Panc1 (cell line): ENCODE results near the gene HAND1. TPM values are rescaled to one million over a fixed set of nuclear protein-coding genes. Genes with fewer than 3 reads are reported as not detected.
A peak's percentile ranks its signal among the peaks of the same experiment; 100 is the strongest.

Experiments used
- ATAC-seq: fragments of 200-7000 bp; cut with Tn5 transposase; 2 replicates; pipeline ENCODE4 v1.9.1; 2020; ENCODE audit warnings: mild to moderate bottlenecking, moderate library complexity
- BruUV-seq: library from RNA; stranded (reverse); fragments of 400-500 nt; replicated peaks from 2 replicates; lab custom pipeline; 2021; lab: Mats Ljungman, UMichigan
- CTCF ChIA-PET: fragments of 300-600 bp; sonication (Branson Sonifier 250); formaldehyde crosslinking; loops from one replicate; lab custom pipeline; 2022; ENCODE audit warnings: antibody characterized with exemption; lab: Charles Lee
- POLR2A ChIA-PET: fragments of 300-600 bp; sonication (Branson Sonifier 250); formaldehyde crosslinking; loops from one replicate; lab custom pipeline; 2022; ENCODE audit warnings: antibody characterized with exemption; lab: Charles Lee
- DNase-seq: peaks from one replicate; pipeline ENCODE4 v3.0.0-alpha.2; 2010; ENCODE audit warnings: low read depth, low spot score
- H3K27ac ChIP-seq: 2 replicates; pipeline ENCODE4 v1.5.1; 2011; ENCODE audit warnings: mild to moderate bottlenecking, low read length, inconsistent platforms
- H3K27me3 ChIP-seq: fragments of 200-500 bp; sonication (Bioruptor generic); 2 replicates; pipeline ENCODE4 v1.6.0; 2014; ENCODE audit warnings: low read length, inconsistent platforms; ENCODE audit not compliant: control insufficient read depth, insufficient read depth
- H3K36me3 ChIP-seq: fragments of 200-500 bp; sonication (Bioruptor generic); 2 replicates; pipeline ENCODE4 v1.5.1; 2014; ENCODE audit warnings: inconsistent platforms, mild to moderate bottlenecking, low read length, moderate library complexity; ENCODE audit not compliant: control insufficient read depth, insufficient read depth
- H3K4me1 ChIP-seq: 2 replicates; pipeline ENCODE4 v1.5.1; 2011; ENCODE audit warnings: inconsistent platforms, mild to moderate bottlenecking, low read length, moderate library complexity; ENCODE audit not compliant: control insufficient read depth, insufficient read depth
- H3K4me3 ChIP-seq, 2 experiments: 2 replicates each; pipeline ENCODE4 v1.5.1; 2011 to 2012; ENCODE audit warnings: low read depth in 2 of 2, low read length in 2 of 2, mild to moderate bottlenecking in 2 of 2, inconsistent platforms in 1 of 2, moderate library complexity in 1 of 2
- H3K9me3 ChIP-seq: fragments of 200-500 bp; sonication (Bioruptor generic); 2 replicates; pipeline ENCODE4 v1.5.1; 2014; ENCODE audit warnings: low read depth, mild to moderate bottlenecking, inconsistent platforms, low read length, moderate library complexity; ENCODE audit not compliant: control insufficient read depth, insufficient read depth
- CTCF ChIP-seq: fragments of 450-650 bp; IDR thresholded peaks from 2 replicates; pipeline ENCODE4 v1.5.1; 2017; ENCODE audit warnings: mild to moderate bottlenecking
- POLR2AphosphoS5 ChIP-seq: IDR thresholded peaks from 2 replicates; pipeline ENCODE4 v1.6.1; 2012; ENCODE audit warnings: mild to moderate bottlenecking, low read depth, low read length, moderate library complexity
- REST ChIP-seq, 2 experiments: IDR thresholded peaks; 2 replicates each; pipeline ENCODE4 v1.6.1; 2011 to 2012; ENCODE audit warnings: low read depth in 2 of 2, control low read depth in 1 of 2, low read length in 1 of 2, mild to moderate bottlenecking in 1 of 2, moderate library complexity in 1 of 2; ENCODE audit not compliant: insufficient read depth in 1 of 2
- SIN3A ChIP-seq: IDR thresholded peaks from 2 replicates; pipeline ENCODE4 v1.6.1; 2012; ENCODE audit warnings: low read depth, mild to moderate bottlenecking, low read length, moderate library complexity, borderline replicate concordance; ENCODE audit not compliant: insufficient read depth
- TCF7L2 ChIP-seq: IDR thresholded peaks from 2 replicates; pipeline ENCODE4 v1.6.1; 2011; ENCODE audit warnings: mild to moderate bottlenecking, low read depth, low read length, inconsistent platforms
- in situ Hi-C: cut with HindIII; loops from 2 replicates; pipeline ENCODE4 v1.10.0; 2016; ENCODE audit warnings: low sequenced_read_pairs, low pct_unique_long_range_greater_than_20kb
- intact Hi-C: fragments of 100-400 bp; cut with micrococcal nuclease; formaldehyde crosslinking; loops from one replicate; pipeline ENCODE4 v1.10.0; 2022; ENCODE audit not compliant: unreplicated experiment
- total RNA-seq: library from RNA; stranded (reverse); gene quantifications from one replicate; pipeline ENCODE4 v1.2.1, GENCODE V29; 2021; ENCODE audit not compliant: unreplicated experiment

The HAND1 gene
- total RNA-seq, 1 experiment from 2014 or later = 0.10 TPM

- intact Hi-C loops = no loop called here
- POLR2A ChIA-PET = interaction anchor here (0.6 kb wide), 1 partner anchor 32 kb away, joined by 10 read pairs; the partner anchor contains the start of gene HAND1
- TF ChIP-seq CTCF (no peak), SIN3A (0 out of 2 replicates have a peak, but pooled peaks have one; percentile 43), REST (IDR thresholded peaks at IDR 0.05; ENCODE audit: insufficient read depth in 1 of 2, low read depth in 2 of 2, low read length in 1 of 2) (no peak)
- CTCF ChIA-PET = no interaction called here
- Histone ChIP-seq H3K27ac (peak overlapping the region; percentile 11), H3K9me3 (no peaks in the 10 kb centered on the region), H3K4me3 (peak overlapping the region; percentile 94 to 97), H3K36me3 (peaks cover 3% of the 10 kb centered on the region), H3K4me1 (peaks cover 8% of the 10 kb centered on the region), H3K27me3 (no peaks in the 10 kb centered on the region)
- no TSS peak for BruUV-seq
- in situ Hi-C loops = no loop called here
- DNase-seq = no peak
- ATAC-seq = peak; percentile 56
These were observed 31.6 kb downstream of the HAND1 start for GRCh38 chr5:154446195-154447088.

GRCh38 chr5:154445422-154446194 is 32.4 kb downstream of the HAND1 start, which contains the start of gene SAP30L:
Gene SAP30L, plus strand, starts transcription at chr5:154445997. Its CDS starts 608 bp downstream, at chr5:154446605.
- Histone ChIP-seq H3K4me3 (peak within 1 kb of the TSS; percentile 94 to 97), H3K36me3 (no peaks in the 10 kb centered on the region; the same call in none of the 2 replicates), H3K27ac (peak within 1 kb of the TSS; percentile 84), H3K4me1 (peaks cover 8% of the 10 kb centered on the region), H3K27me3 (no peaks in the 10 kb centered on the region), H3K9me3 (no peaks in the 10 kb centered on the region)
- ATAC-seq = peak; percentile 98
- BruUV-seq = no TSS peak
- in situ Hi-C loops = no loop called here
- intact Hi-C loops = no loop called here
- DNase-seq = peak; percentile 62
- ChIA-PET CTCF (no interaction called here), POLR2A (interaction anchor here (0.6 kb wide), 1 partner anchor 32 kb away, joined by 10 read pairs; the partner anchor contains the start of gene HAND1)
- no peak for TF ChIP-seq REST (IDR thresholded peaks at IDR 0.05; ENCODE audit: insufficient read depth in 1 of 2, low read depth in 2 of 2, low read length in 1 of 2)
- TF ChIP-seq SIN3A = 0 out of 2 replicates have a peak, but pooled peaks have one; percentile 66
- no peak for TF ChIP-seq CTCF
- no peak for TF ChIP-seq TCF7L2
- peak; percentile 69 for TF ChIP-seq POLR2AphosphoS5
